Activated B cell treated with CpG ODN at 0.5 μM for 24 hours (primary cell): ENCODE results near the gene DUSP15. TPM values are rescaled to one million over a fixed set of nuclear protein-coding genes. Genes with fewer than 3 reads are reported as not detected.

Source experiments
- ATAC-seq: fragments of 200-7000 bp; cut with Tn5 transposase; one replicate; pipeline ENCODE4 v1.10.0; 2021; ENCODE audit warnings: low read depth, mild to moderate bottlenecking, moderate library complexity
- CTCF ChIA-PET: fragments of 350-600 bp; sonication (Branson Sonifier 250); formaldehyde crosslinking; loops from one replicate; lab custom pipeline; 2021; ENCODE audit warnings: antibody characterized with exemption; lab: Charles Lee
- POLR2A ChIA-PET: fragments of 350-600 bp; sonication (Branson Sonifier 250); formaldehyde crosslinking; loops from one replicate; lab custom pipeline; 2021; ENCODE audit warnings: antibody characterized with exemption; lab: Charles Lee
- DNase-seq: peaks from one replicate; pipeline ENCODE4 v3.0.0; 2022
- H3K27ac Mint-ChIP-seq: one replicate; pipeline ENCODE4 v1.8.0; 2020; ENCODE audit warnings: mixed read lengths
- H3K27me3 Mint-ChIP-seq: one replicate; pipeline ENCODE4 v1.8.0; 2021; ENCODE audit warnings: mixed read lengths
- H3K36me3 Mint-ChIP-seq: one replicate; pipeline ENCODE4 v1.8.0; 2021; ENCODE audit warnings: low read depth, mixed read lengths
- H3K4me1 Mint-ChIP-seq: one replicate; pipeline ENCODE4 v1.8.0; 2021; ENCODE audit warnings: mixed read lengths
- H3K4me3 Mint-ChIP-seq: one replicate; pipeline ENCODE4 v1.8.0; 2020; ENCODE audit warnings: mild to moderate bottlenecking, mixed read lengths
- H3K9me3 Mint-ChIP-seq: one replicate; pipeline ENCODE4 v1.8.0; 2020; ENCODE audit warnings: mixed read lengths
- intact Hi-C: fragments of 100-400 bp; cut with micrococcal nuclease; formaldehyde crosslinking; loops from one replicate; pipeline ENCODE4 v1.15.1; 2024
- total RNA-seq: library from RNA; stranded (reverse); gene quantifications from 2 replicates; pipeline ENCODE4 v1.2.3, GENCODE V29; 2022
- TF ChIP-seq, protein P1 (sequence below): fragments of 200-600 bp; IDR thresholded peaks from one replicate; pipeline ENCODE4 v1.8.0; 2022; ENCODE audit warnings: antibody characterized with exemption, mild to moderate bottlenecking

DUSP15 gene
- total RNA-seq, 1 donor from 2014 or later: 26.9 TPM

DNA sequence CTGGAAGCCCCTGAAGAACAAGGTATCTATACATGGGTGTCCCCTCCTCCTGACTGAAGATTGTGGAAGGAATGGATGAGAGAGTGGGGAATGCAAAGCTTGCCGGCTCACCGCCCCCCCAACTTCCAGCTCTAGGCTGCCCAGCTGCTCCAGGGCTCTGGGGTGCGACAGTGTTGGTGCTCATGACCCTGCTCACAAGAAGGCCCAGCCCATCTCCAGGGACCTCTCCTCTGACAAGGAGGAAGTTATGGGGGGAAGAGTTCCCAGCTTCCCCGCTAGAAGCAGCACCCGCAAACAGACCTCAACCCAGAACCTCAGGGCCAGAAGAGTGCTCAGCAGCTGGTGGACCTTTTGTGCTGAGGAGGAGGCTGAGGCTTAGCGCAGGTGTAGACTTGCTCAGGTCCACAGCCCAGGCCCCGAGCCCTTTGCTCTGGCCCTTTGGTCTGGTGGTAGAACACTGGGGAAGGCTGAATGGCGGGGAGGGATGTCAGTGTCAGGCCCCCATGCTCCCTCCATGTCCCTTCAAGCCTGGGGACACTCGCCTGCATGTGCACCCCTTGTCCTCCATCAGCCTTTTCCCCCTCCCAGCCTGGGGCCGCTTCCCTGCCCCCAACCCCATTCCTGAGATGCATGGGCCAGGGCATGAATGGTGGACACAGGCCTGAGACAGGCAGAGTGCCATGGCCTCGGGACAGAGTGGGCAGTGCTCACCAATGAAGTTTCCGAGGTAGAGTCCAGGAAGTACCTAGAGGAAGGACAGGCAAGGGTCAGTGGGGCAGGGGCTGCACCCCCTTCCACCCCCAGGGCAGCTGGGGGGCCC, 1.3 kb downstream of the DUSP15 start:
- ATAC-seq (peak; percentile 22), DNase-seq (no peak)
- peak overlapping the region; percentile 83 for H3K27ac Mint-ChIP-seq
- peaks cover 35% of the 10 kb centered on the region for H3K4me1 Mint-ChIP-seq
- TF ChIP-seq, protein P1, sequence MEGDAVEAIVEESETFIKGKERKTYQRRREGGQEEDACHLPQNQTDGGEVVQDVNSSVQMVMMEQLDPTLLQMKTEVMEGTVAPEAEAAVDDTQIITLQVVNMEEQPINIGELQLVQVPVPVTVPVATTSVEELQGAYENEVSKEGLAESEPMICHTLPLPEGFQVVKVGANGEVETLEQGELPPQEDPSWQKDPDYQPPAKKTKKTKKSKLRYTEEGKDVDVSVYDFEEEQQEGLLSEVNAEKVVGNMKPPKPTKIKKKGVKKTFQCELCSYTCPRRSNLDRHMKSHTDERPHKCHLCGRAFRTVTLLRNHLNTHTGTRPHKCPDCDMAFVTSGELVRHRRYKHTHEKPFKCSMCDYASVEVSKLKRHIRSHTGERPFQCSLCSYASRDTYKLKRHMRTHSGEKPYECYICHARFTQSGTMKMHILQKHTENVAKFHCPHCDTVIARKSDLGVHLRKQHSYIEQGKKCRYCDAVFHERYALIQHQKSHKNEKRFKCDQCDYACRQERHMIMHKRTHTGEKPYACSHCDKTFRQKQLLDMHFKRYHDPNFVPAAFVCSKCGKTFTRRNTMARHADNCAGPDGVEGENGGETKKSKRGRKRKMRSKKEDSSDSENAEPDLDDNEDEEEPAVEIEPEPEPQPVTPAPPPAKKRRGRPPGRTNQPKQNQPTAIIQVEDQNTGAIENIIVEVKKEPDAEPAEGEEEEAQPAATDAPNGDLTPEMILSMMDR: no peak
- intact Hi-C loops: loop anchor here (1.0 kb wide), 1 partner anchor 11 kb away; no protein-coding TSS in a partner anchor
- POLR2A ChIA-PET: interaction anchor here (0.6 to 2.5 kb wide), 9 partner anchors 11 to 266 kb away, joined by 3 to 12 read pairs (median 4); partner anchors contain the start of gene PDRG1
- no peaks in the 10 kb centered on the region for H3K9me3 Mint-ChIP-seq
- peaks cover 3% of the 10 kb centered on the region for H3K36me3 Mint-ChIP-seq
- H3K27me3 Mint-ChIP-seq: peaks cover 6% of the 10 kb centered on the region
- CTCF ChIA-PET: interaction anchor here (1.8 kb wide), 1 partner anchor 83 kb away, joined by 5 read pairs; the partner anchor contains the start of gene PDRG1
- H3K4me3 Mint-ChIP-seq: peak overlapping the region; percentile 90

DNA sequence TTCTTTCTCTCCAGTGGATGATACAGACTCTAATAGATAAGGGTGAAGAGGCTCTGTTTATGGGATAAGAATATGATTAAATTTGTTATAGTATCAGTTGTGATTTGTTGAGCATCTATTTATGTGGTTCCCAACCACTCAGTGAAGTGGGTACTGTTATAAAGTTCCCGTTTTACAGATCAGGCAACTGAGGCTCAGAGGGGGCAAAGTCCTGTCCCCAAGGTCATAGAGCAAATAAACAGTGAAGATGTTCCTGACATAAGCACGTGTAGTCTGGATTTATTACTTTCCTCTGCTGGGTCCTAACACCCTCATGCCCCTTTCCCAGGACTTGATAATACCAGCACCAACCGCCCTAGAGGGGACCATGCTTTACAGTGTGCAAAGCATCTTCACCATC, 4.1 kb downstream of the DUSP15 start:
- Mint-ChIP-seq H3K27ac (peak overlapping the region; percentile 9), H3K4me1 (peaks cover 37% of the 10 kb centered on the region), H3K27me3 (peaks cover 6% of the 10 kb centered on the region), H3K4me3 (no peak overlapping the region), H3K36me3 (peaks cover 3% of the 10 kb centered on the region), H3K9me3 (no peaks in the 10 kb centered on the region)
- no peak for ATAC-seq
- POLR2A ChIA-PET: no interaction called here
- intact Hi-C loops: no loop called here
- no peak for DNase-seq
- TF ChIP-seq, protein P1: no peak
- CTCF ChIA-PET: no interaction called here

DNA sequence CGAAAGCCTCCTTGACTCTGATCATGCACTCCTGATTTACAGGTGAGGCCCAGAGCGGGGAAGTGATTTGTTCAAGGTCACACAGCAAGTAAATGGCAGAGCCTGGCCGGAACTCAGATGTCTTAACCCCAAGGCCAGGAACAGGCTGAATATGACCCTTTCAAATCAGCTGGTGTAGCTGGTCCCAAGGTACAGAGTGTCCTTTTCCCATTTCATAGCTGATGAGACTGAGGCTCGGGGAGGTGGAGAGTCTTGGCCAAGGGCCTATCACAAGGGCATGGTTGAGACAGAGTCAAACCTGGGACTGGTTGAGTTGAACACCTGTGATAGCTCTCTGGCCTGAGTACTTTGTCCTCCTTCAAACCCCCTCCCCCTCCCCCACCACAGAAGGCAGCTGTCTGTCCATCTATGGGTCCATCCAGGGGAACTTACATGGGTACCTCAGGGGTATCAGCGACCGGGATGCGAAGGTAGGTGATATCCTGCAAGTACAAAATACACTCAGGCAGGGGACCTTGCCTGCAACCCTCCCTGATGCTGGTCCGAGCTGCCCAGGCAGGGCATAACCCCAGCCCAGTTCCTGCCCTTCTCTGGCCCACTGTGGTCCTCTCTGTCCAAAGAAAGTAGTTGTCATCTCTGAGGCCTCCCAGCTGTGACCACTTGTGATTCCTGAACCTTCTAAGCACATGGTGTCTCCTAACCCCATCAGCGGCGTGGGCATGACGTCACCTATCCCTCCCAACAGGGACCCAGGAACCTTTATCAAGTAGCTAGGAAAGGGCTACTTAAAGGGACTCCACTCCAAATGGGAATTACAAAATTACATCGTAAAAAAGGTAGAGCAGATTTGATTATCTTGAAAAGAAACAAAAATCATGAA, 5.6 kb downstream of the DUSP15 start:
- ChIA-PET CTCF (interaction anchor here (1.0 kb wide), 2 partner anchors 8 to 15 kb away, joined by 3 read pairs; no protein-coding TSS in a partner anchor), POLR2A (no interaction called here)

DNA sequence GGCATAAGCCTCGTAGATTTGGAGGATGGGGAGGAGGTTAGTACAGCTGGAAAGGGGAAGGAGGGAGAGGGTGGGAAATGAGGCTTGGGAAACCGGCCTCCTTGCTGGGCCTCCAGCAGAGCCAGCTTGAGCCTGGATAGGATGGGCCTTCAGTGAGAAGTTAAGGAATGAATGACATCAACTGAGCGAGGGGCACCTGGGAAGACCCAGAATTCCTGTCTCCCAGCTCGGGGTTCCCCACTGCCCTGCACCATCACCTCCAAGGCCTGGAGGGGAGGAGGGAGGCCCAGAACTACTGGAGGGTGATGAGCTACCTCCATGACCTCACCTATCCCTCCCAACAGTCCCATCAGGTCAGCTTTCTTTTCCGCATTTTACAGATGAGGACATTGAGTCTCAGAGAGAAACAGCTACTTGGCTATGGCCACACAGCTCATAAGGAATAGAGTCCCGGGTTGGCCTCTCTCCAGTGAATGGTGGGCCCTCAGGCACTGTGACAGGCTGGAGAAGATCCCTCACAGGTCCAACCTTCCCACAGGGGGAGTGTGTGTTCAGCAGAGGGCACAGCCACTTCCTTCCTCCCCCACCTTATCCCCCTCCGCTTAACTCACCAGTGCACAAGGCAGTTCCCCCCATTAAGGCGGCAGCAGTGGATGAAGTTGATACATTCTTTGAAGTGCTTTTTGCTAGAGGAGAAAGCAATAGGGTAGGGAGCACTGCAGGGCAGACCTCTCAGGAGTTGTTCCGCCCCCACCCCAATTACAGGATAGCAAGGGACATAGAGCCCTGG, 6.8 kb downstream of the DUSP15 start:
- ChIA-PET POLR2A (interaction anchor here (0.6 kb wide), 2 partner anchors 89 to 290 kb away, joined by 3 to 4 read pairs; no protein-coding TSS in a partner anchor), CTCF (interaction anchor here (1.1 to 1.3 kb wide), 2 partner anchors 11 to 228 kb away, joined by 3 to 4 read pairs; no protein-coding TSS in a partner anchor)
- intact Hi-C loops: loop anchor here (5.0 kb wide), 1 partner anchor 34 kb away; no protein-coding TSS in a partner anchor
- H3K4me3 Mint-ChIP-seq: no peak overlapping the region
- DNase-seq (no peak), ATAC-seq (no peak)
- peaks cover 8% of the 10 kb centered on the region for H3K27me3 Mint-ChIP-seq
- H3K27ac Mint-ChIP-seq: no peak overlapping the region
- TF ChIP-seq, protein P1: no peak
- peaks cover 24% of the 10 kb centered on the region for H3K4me1 Mint-ChIP-seq
- no peaks in the 10 kb centered on the region for H3K36me3 Mint-ChIP-seq
- no peaks in the 10 kb centered on the region for H3K9me3 Mint-ChIP-seq

More for the DNA sequence above, 5.6 kb downstream of the DUSP15 start:
- H3K27me3 Mint-ChIP-seq: peaks cover 8% of the 10 kb centered on the region
- H3K9me3 Mint-ChIP-seq: no peaks in the 10 kb centered on the region
- no peak overlapping the region for H3K27ac Mint-ChIP-seq
- H3K4me3 Mint-ChIP-seq: no peak overlapping the region
- DNase-seq (no peak), ATAC-seq (no peak)
- peaks cover 34% of the 10 kb centered on the region for H3K4me1 Mint-ChIP-seq
- TF ChIP-seq, protein P1: no peak
- H3K36me3 Mint-ChIP-seq: peaks cover 2% of the 10 kb centered on the region
- intact Hi-C loops: loop anchor here (5.0 kb wide), 1 partner anchor 33 kb away; no protein-coding TSS in a partner anchor
